GM18526 (cell line): Measurements from ENCODE around the gene NLRP10.

Source experiments
- POLR2A ChIP-seq: IDR thresholded peaks from 3 replicates; pipeline ENCODE4 v1.6.1; 2011; ENCODE audit not compliant: insufficient read length; ENCODE audit errors: extremely low read depth

The NLRP10 gene

DNA sequence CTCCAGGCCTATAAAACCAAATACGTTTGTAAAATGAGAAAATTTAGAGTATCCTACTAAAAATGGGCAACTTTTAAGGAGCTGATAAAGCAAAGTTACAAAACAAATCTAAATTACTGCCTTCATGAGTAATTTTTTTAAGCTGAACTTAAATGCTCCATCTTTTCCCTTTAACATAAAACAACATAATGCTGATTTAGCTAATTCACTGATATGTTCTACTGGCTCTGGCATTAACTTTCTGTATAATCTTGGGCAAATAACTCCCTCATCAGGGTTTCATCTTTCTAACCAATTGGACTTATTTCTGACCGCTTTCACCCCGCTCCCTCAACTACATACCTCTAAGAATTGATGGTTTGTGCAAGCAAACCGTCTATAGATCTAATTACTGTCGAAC lies 24.1 kb downstream of the NLRP10 start:
- TF ChIP-seq POLR2A, result no peak

DNA sequence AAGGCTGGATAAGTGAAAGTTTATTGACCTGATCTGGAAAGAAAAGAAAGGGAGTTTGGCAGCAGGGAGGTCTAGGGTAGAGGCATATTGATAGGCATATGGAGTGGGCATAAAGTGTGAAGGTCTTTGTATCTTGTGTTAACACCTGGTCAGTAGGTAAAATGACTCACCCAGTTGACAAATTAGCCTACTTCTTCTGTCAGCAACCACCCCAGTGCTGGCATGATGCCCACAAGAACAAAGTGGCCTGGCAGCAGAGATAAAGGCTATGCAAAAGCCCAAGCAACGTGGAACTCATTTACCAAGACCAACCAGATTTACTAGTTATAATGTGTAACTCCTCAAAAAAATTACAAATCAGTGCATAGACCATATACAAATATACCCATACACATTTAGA lies 28.6 kb downstream of the NLRP10 start:
- TF ChIP-seq POLR2A, result no peak

DNA sequence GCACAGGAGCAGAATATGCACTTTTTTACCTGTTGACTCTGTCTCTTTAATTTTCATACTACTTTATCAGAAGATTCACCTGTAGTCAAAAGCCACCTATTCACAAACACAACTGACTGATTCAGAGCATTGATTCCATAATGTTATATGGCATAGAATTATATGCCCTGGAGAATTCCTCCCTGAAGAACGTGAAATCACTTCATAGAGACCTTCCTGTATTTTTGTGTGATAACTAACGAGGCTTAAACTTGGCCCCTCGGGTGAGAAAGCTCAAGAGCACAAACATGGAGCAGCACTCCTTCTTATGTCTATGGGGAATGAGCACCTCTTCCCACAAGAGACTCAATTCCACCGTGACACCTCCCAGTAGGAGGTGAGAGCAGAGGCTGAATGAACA lies 34.1 kb downstream of the NLRP10 start, which contains the start of gene OR10A6:
OR10A6 (minus strand) TSS at position 101 of the 400 bp plus-strand sequence. CDS start 2,606 bp downstream, outside the sequence.
- no peak for TF ChIP-seq POLR2A

DNA sequence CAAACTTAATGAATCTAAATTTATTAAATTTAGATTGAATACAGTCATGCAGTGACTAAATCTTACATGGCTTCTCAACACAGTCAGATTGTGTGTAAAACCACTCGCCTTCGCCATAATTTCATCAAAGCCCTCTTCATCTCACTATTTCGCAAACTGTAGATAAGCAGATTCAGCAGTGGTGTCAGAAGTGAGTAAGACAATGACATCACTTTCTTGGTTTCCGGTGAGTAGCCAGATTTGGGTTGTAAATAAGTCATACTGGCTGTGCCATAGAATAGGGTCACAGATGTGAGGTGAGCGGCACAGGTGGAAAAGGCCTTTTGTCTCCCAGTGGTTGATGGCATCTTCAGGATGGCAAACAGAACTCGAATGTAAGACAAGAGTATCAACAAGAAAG lies 37.6 kb downstream of the NLRP10 start:
- TF ChIP-seq POLR2A, result no peak

DNA sequence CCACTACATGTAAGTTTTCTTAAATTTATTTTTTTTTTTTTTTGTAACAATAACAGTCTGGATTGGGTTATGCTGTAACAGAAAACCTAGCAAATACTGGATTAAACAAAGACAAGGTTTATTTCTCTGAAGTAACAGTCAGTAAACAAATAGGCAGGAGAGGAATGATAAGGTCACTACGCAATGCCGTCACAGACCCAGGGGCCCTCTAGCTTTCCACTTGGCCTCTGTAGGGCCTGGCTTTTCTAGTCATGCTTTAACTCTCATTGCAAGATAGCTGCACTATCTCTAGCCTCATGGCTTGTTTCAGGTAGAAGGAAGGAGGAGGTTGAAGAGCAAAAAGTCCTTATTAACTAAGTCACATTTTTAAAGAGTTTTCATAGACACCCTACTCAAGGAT lies 40.7 kb downstream of the NLRP10 start:
- TF ChIP-seq POLR2A, result no peak

DNA sequence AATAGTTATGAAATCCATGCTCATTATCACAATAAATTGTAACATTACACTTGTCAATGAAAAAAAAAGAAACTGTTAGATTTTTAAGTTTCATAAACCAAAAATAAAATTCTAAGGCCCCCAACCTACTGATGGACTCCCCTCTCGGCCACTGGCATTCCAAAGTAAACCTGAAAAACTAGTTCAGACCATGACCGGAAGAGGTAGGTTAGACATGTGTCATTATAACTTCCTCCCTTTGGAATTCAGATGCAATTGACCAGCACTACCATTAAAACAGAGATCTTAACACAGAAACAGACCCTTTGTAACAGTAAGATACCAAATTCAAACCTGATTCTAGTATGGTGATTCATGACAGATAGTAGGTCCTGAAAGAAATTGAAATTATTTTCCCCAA lies 47.1 kb downstream of the NLRP10 start:
- no peak for TF ChIP-seq POLR2A
